ENCODE data around the gene LCMT1.
"Not testable (repeated sequence)": the region's sequence is repeated elsewhere in the genome, so short reads cannot be mapped to it uniquely, and the experiment has no call there.

LCMT1 gene

GRCh38 chr16:25118851-25119578 is 7.5 kb downstream of the LCMT1 start:
- 96% methylated on average over 14 of the region's 14 CpGs for WGBS, 2 experiments
- no peaks in the 10 kb centered on the region for H3K27me3 ChIP-seq (ENCODE audit: control insufficient read depth, insufficient read depth, low read length, poor library complexity, severe bottlenecking)
- no peaks in the 10 kb centered on the region for H3K4me1 ChIP-seq (ENCODE audit: control insufficient read depth, insufficient read depth, low read length)
- no peak overlapping the region for H3K27ac ChIP-seq (ENCODE audit: insufficient read depth, low read depth, low read length, poor library complexity, severe bottlenecking)
- no peak overlapping the region for H3K4me3 ChIP-seq (ENCODE audit: insufficient read depth, low read depth, low read length)
- no peaks in the 10 kb centered on the region for H3K9me3 ChIP-seq (ENCODE audit: control insufficient read depth, low read length)
- no peaks in the 10 kb centered on the region for H3K36me3 ChIP-seq (ENCODE audit: control insufficient read depth, insufficient read depth, low read length)

DNA sequence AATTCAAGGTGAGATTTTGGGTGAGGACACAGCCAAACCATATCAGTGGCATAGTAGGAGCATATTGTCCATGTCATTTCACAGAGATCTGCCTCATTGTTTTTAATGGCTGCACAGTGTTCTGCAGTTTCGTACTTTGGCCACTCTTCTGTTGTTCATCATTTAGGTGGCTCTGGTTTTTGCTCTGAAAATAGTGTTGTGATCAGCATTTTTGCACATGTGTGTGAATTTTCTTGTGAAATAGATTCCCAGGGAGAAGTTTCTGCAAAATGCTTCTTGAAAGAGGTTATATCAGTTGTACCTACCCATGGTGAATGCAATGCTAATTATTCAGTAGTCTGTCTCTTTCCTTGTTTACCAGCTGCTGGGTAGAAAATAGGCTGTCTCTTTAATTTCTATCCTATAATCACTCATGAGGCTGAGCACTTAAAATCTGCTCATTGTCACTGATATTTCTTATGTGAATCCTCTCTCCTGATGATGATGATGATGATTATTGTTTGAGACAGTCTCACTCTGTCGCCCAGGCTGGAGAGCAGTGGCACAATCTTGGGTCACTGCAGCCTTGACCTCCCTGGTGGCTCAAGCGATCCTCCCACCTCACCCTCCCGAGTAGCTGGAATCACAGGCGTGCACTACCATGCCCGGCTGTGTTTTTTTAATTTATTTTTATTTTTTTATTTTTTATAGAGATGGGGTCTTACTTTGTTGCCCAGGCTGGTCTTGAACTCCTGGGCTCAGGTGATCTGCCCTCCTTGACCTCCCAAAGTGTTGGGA is 10.5 kb downstream of the LCMT1 start:
- Histone ChIP-seq H3K27me3 (ENCODE audit: control insufficient read depth, insufficient read depth, low read length, poor library complexity, severe bottlenecking) (no peaks in the 10 kb centered on the region), H3K4me1 (ENCODE audit: control insufficient read depth, insufficient read depth, low read length) (no peaks in the 10 kb centered on the region), H3K9me3 (ENCODE audit: control insufficient read depth, low read length) (no peaks in the 10 kb centered on the region), H3K4me3 (ENCODE audit: insufficient read depth, low read depth, low read length) (no peak overlapping the region), H3K27ac (ENCODE audit: insufficient read depth, low read depth, low read length, poor library complexity, severe bottlenecking) (no peak overlapping the region), H3K36me3 (ENCODE audit: control insufficient read depth, insufficient read depth, low read length) (no peaks in the 10 kb centered on the region)
- WGBS, 2 experiments: 78 to 89% methylated on average over 3 to 4 of the region's 6 CpGs

DNA sequence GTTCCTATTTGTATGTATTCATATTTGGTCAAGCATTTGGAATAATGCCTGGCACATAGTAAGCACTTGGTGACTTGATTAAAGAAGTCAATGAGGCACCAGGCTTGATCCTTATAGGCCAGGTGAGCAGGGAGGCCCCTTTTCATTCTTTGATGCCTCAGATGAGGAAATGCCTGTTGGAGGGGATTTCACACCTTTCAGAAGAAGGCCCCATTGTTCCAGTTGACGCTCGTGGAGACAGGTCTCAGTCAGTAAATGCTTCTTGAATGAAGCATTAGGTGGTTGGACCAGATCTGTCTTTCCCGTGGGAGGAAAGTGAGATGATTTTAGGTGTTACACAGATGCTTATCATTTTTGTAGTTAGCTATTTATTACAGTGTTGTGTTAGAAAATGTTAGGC is 13.0 kb downstream of the LCMT1 start:
- no peaks in the 10 kb centered on the region for H3K9me3 ChIP-seq (ENCODE audit: control insufficient read depth, low read length)
- no peaks in the 10 kb centered on the region for H3K27me3 ChIP-seq (ENCODE audit: control insufficient read depth, insufficient read depth, low read length, poor library complexity, severe bottlenecking)
- H3K4me1 ChIP-seq (ENCODE audit: control insufficient read depth, insufficient read depth, low read length): no peaks in the 10 kb centered on the region
- H3K36me3 ChIP-seq (ENCODE audit: control insufficient read depth, insufficient read depth, low read length): peaks cover 2% of the 10 kb centered on the region
- H3K4me3 ChIP-seq (ENCODE audit: insufficient read depth, low read depth, low read length): no peak overlapping the region
- 91 to 93% methylated on average over 3 of the region's 3 CpGs for WGBS, 2 experiments
- H3K27ac ChIP-seq (ENCODE audit: insufficient read depth, low read depth, low read length, poor library complexity, severe bottlenecking): no peak overlapping the region

DNA sequence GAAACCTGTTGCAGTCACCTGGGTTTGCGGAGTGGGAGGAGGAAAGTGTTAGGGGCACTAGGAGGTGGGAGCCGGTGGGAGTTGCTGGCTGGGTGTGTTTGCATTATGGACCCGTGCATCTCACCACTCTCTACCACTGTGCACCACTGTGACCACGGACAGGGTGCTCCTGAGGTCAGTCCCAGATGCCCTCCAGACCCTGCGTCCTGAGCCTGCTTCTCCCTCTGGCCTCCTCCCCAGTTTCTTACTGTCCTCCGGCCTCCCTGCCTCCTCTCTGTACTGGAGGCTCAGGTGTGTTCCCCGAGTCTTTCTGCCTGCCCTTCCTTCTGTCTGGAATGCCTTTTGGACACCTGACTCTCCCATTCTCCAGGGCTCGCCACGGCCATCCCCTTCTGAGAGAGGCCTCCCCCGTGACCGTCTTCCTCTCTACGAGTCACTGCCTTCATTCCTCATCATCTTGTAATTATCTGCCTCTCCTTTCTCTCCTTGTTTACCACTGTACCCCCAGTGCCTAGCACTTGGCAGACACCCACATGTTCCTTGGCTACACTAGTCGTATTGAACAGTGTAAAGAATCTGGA is 14.6 kb downstream of the LCMT1 start:
- WGBS, 2 experiments: 91% methylated on average over 13 of the region's 13 CpGs
- H3K9me3 ChIP-seq (ENCODE audit: control insufficient read depth, low read length); H3K27me3 ChIP-seq (ENCODE audit: control insufficient read depth, insufficient read depth, low read length, poor library complexity, severe bottlenecking); H3K27ac ChIP-seq (ENCODE audit: insufficient read depth, low read depth, low read length, poor library complexity, severe bottlenecking); H3K4me3 ChIP-seq (ENCODE audit: insufficient read depth, low read depth, low read length); H3K36me3 ChIP-seq (ENCODE audit: control insufficient read depth, insufficient read depth, low read length); H3K4me1 ChIP-seq (ENCODE audit: control insufficient read depth, insufficient read depth, low read length): not testable (repeated sequence)

DNA sequence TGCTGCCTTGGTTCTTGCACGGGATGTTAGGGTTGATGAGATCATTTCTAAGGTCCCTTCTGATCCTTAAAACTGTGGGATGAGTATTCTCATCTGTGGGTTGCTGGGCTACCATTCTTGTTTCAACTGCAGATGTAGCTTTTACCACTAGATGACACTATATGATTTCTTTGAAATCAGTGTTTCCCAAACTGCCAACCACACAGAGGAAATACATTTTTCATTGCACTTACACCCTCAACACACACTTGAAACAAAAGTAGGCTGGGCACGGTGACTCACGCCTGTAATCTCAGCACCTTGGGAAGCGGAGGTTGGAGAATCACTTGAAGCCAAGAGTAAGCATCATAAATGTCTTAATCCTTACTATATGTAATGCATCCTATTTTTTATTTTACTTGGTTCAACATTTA is 15.3 kb downstream of the LCMT1 start:
- Histone ChIP-seq H3K36me3 (ENCODE audit: control insufficient read depth, insufficient read depth, low read length) (peaks cover 2% of the 10 kb centered on the region), H3K4me1 (ENCODE audit: control insufficient read depth, insufficient read depth, low read length) (no peaks in the 10 kb centered on the region), H3K27ac (ENCODE audit: insufficient read depth, low read depth, low read length, poor library complexity, severe bottlenecking) (no peak overlapping the region), H3K4me3 (ENCODE audit: insufficient read depth, low read depth, low read length) (no peak overlapping the region), H3K27me3 (ENCODE audit: control insufficient read depth, insufficient read depth, low read length, poor library complexity, severe bottlenecking) (no peaks in the 10 kb centered on the region), H3K9me3 (ENCODE audit: control insufficient read depth, low read length) (no peaks in the 10 kb centered on the region)
- WGBS, 2 experiments: 91 to 93% methylated on average over 4 of the region's 4 CpGs

DNA sequence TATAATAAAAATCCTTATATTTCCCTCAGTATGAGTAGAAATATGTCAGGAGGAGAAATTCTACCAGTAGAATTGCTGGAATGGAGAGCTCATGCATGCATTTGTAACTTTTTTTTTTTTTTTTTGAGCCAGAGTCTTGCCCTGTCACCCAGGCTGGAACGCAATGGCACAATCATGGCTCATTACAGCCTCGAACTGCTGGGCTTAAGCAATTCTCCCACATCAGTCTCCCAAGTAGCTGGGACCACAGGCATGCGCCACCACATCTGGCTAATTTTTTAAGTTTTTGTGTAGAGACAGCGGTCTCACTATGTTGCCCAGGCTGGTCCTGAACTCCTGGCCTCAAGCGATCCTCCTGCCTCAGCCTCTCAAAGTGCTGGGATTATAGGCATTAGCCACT is 21.2 kb downstream of the LCMT1 start:
- H3K4me1 ChIP-seq (ENCODE audit: control insufficient read depth, insufficient read depth, low read length); H3K9me3 ChIP-seq (ENCODE audit: control insufficient read depth, low read length); H3K4me3 ChIP-seq (ENCODE audit: insufficient read depth, low read depth, low read length); H3K27me3 ChIP-seq (ENCODE audit: control insufficient read depth, insufficient read depth, low read length, poor library complexity, severe bottlenecking); H3K27ac ChIP-seq (ENCODE audit: insufficient read depth, low read depth, low read length, poor library complexity, severe bottlenecking): not testable (repeated sequence)
- 95% methylated on average over 5 of the region's 5 CpGs for WGBS, 2 experiments
- peaks cover 17% of the 10 kb centered on the region for H3K36me3 ChIP-seq (ENCODE audit: control insufficient read depth, insufficient read depth, low read length)

DNA sequence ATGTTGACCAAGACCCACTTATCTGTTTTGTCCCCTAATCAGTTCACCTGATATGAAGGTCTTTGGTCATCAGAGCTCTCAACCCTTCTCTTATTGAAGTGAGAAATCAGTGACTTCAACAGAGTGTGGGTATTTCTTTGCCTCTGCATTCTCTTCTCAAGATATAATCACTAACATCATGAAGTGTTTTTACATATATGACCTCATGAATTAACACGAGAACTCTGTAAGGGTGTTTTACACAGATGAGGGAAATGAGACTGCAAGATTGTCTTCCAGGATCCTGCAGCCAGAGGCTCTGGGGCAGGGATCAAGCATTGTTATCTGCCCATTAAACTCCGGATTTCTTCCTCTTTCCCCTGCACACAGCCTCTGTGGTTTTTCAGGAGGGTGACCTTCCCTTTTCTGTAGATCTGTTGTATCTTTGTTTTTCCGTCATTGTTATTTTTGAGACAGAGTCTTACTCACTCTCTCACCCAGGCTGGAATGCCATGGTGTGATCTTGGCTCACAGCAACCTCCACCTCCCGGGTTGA is 22.7 kb downstream of the LCMT1 start:
- WGBS, 2 experiments: 94% methylated on average over 4 of the region's 4 CpGs
- Histone ChIP-seq H3K4me3 (ENCODE audit: insufficient read depth, low read depth, low read length) (no peak overlapping the region), H3K27ac (ENCODE audit: insufficient read depth, low read depth, low read length, poor library complexity, severe bottlenecking) (no peak overlapping the region), H3K27me3 (ENCODE audit: control insufficient read depth, insufficient read depth, low read length, poor library complexity, severe bottlenecking) (no peaks in the 10 kb centered on the region), H3K36me3 (ENCODE audit: control insufficient read depth, insufficient read depth, low read length) (peaks cover 15% of the 10 kb centered on the region), H3K9me3 (ENCODE audit: control insufficient read depth, low read length) (no peaks in the 10 kb centered on the region), H3K4me1 (ENCODE audit: control insufficient read depth, insufficient read depth, low read length) (no peaks in the 10 kb centered on the region)

DNA sequence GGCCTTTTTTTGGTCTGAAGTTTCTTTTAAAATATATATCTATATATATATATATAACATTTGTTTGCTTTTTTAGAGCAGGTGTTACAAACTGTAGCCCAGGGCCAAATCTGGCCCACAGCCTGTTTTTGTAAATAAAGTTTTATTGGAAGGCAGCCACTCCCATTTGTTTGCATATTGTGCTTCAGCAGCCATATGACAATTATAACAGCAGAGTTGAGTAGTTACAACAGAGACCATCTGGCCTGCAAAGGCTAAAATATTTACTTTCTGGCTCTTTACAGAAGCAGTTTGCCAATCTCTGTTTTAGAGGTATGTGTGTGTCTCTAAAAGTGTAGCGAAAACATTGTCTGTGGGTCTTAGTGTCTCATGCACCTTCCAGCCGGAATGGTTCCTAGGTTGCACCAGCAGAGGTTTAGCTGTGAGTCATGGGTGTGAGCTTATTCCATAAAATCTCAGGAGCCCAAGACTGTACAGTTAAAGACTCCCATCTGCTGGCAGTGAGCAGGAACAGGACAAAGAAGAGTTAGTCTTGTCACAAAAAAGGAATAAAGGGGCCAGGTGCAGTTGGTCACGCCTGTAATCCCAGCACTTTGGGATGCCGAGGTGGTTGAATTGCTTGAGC is 23.8 kb downstream of the LCMT1 start:
- WGBS, 2 experiments: 92 to 94% methylated on average over 4 of the region's 4 CpGs
- Histone ChIP-seq H3K4me3 (ENCODE audit: insufficient read depth, low read depth, low read length) (no peak overlapping the region), H3K9me3 (ENCODE audit: control insufficient read depth, low read length) (no peaks in the 10 kb centered on the region)

DNA sequence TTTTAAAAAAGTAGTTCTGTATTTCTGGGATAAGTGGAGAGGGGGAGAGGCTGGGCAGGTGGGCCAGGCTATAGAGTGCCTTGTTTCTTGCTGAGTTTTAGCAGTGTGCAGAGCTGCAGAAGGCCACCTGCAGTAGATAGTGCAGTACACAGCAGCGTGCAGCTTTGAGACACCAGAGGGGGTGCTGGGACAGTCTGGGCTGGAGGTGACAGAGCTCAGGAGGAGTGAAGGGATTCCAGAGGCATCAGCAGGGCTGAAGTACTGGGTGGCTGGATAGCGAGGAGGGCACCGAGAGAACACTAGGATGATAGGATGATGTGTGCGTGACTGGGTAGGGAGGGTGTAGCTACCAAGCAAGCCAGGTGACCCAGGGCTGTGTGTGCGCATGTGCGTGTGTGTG is 26.6 kb downstream of the LCMT1 start:
- Histone ChIP-seq H3K4me3 (ENCODE audit: insufficient read depth, low read depth, low read length) (no peak overlapping the region), H3K9me3 (ENCODE audit: control insufficient read depth, low read length) (no peaks in the 10 kb centered on the region), H3K4me1 (ENCODE audit: control insufficient read depth, insufficient read depth, low read length) (no peaks in the 10 kb centered on the region), H3K27ac (ENCODE audit: insufficient read depth, low read depth, low read length, poor library complexity, severe bottlenecking) (no peak overlapping the region), H3K27me3 (ENCODE audit: control insufficient read depth, insufficient read depth, low read length, poor library complexity, severe bottlenecking) (no peaks in the 10 kb centered on the region), H3K36me3 (ENCODE audit: control insufficient read depth, insufficient read depth, low read length) (peaks cover 18% of the 10 kb centered on the region)
- 94 to 96% methylated on average over 6 of the region's 6 CpGs for WGBS, 2 experiments

More for the DNA sequence above, 23.8 kb downstream of the LCMT1 start:
- Histone ChIP-seq H3K36me3 (ENCODE audit: control insufficient read depth, insufficient read depth, low read length) (peaks cover 19% of the 10 kb centered on the region), H3K27ac (ENCODE audit: insufficient read depth, low read depth, low read length, poor library complexity, severe bottlenecking) (no peak overlapping the region), H3K4me1 (ENCODE audit: control insufficient read depth, insufficient read depth, low read length) (no peaks in the 10 kb centered on the region), H3K27me3 (ENCODE audit: control insufficient read depth, insufficient read depth, low read length, poor library complexity, severe bottlenecking) (no peaks in the 10 kb centered on the region)

DNA sequence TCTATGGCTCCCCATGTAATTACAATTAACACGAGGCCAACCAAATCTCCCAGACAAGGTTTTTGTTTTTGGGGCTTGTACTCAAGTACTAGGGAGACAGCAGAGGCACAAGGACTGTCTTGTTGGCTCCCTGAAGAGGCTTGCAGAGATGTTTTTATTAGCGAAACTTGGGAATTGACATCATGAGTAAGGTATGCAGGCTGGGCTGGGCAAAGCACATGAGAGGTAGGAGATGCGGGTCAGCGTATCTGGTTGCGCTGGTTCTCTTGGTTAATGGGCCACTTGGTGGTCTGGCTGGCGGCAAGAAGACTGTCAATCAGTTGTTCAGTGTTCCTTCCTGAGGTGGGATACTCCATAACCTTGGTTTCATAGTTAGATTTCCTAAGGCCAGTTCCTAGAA is 28.9 kb downstream of the LCMT1 start:
- Histone ChIP-seq H3K27ac (ENCODE audit: insufficient read depth, low read depth, low read length, poor library complexity, severe bottlenecking) (no peak overlapping the region), H3K27me3 (ENCODE audit: control insufficient read depth, insufficient read depth, low read length, poor library complexity, severe bottlenecking) (no peaks in the 10 kb centered on the region), H3K36me3 (ENCODE audit: control insufficient read depth, insufficient read depth, low read length) (peaks cover 11% of the 10 kb centered on the region), H3K4me1 (ENCODE audit: control insufficient read depth, insufficient read depth, low read length) (no peaks in the 10 kb centered on the region), H3K9me3 (ENCODE audit: control insufficient read depth, low read length) (no peaks in the 10 kb centered on the region), H3K4me3 (ENCODE audit: insufficient read depth, low read depth, low read length) (no peak overlapping the region)
- 96 to 97% methylated on average over 6 of the region's 6 CpGs for WGBS, 2 experiments
